Activated B cell treated with CpG ODN at 0.5 μM for 24 hours (primary cell): ENCODE data around the gene SIGLEC1. TPM values are rescaled to one million over a fixed set of nuclear protein-coding genes. Genes with fewer than 3 reads are reported as not detected.

Experiments used
- ATAC-seq: fragments of 200-7000 bp; cut with Tn5 transposase; one replicate; pipeline ENCODE4 v1.10.0; 2021; ENCODE audit warnings: low read depth, mild to moderate bottlenecking, moderate library complexity
- CTCF ChIA-PET: fragments of 350-600 bp; sonication (Branson Sonifier 250); formaldehyde crosslinking; loops from one replicate; lab custom pipeline; 2021; ENCODE audit warnings: antibody characterized with exemption; lab: Charles Lee
- POLR2A ChIA-PET: fragments of 350-600 bp; sonication (Branson Sonifier 250); formaldehyde crosslinking; loops from one replicate; lab custom pipeline; 2021; ENCODE audit warnings: antibody characterized with exemption; lab: Charles Lee
- DNase-seq: peaks from one replicate; pipeline ENCODE4 v3.0.0; 2022
- H3K27ac Mint-ChIP-seq: one replicate; pipeline ENCODE4 v1.8.0; 2020; ENCODE audit warnings: mixed read lengths
- H3K27me3 Mint-ChIP-seq: one replicate; pipeline ENCODE4 v1.8.0; 2021; ENCODE audit warnings: mixed read lengths
- H3K36me3 Mint-ChIP-seq: one replicate; pipeline ENCODE4 v1.8.0; 2021; ENCODE audit warnings: low read depth, mixed read lengths
- H3K4me1 Mint-ChIP-seq: one replicate; pipeline ENCODE4 v1.8.0; 2021; ENCODE audit warnings: mixed read lengths
- H3K4me3 Mint-ChIP-seq: one replicate; pipeline ENCODE4 v1.8.0; 2020; ENCODE audit warnings: mild to moderate bottlenecking, mixed read lengths
- H3K9me3 Mint-ChIP-seq: one replicate; pipeline ENCODE4 v1.8.0; 2020; ENCODE audit warnings: mixed read lengths
- intact Hi-C: fragments of 100-400 bp; cut with micrococcal nuclease; formaldehyde crosslinking; loops from one replicate; pipeline ENCODE4 v1.15.1; 2024
- total RNA-seq: library from RNA; stranded (reverse); gene quantifications from 2 replicates; pipeline ENCODE4 v1.2.3, GENCODE V29; 2022
- TF ChIP-seq, protein P1 (sequence below): fragments of 200-600 bp; IDR thresholded peaks from one replicate; pipeline ENCODE4 v1.8.0; 2022; ENCODE audit warnings: antibody characterized with exemption, mild to moderate bottlenecking

Gene SIGLEC1
- total RNA-seq, 1 donor from 2014 or later = not detected

DNA sequence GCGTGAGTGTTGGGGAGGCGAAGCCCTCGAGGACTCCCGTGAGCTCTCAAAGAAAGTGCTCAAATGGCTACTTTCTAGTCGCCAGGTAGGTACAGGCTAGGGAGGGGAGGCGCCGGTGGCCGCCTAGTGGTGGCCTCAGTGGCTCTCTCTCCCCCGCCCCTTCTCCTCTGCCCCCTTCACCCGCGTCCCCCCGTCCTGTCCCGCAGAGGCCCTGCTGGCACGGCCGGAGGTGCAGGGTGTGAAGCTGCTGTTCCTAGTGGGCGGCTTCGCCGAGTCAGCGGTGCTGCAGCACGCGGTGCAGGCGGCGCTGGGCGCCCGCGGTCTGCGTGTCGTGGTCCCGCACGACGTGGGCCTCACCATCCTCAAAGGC is 38.9 kb upstream of the SIGLEC1 start:
- ChIA-PET POLR2A (no interaction called here), CTCF (interaction anchor here (1.2 to 5.5 kb wide), 2 partner anchors 16 to 41 kb away, joined by 5 to 32 read pairs; partner anchors contain the start of gene ADISSP)
- DNase-seq (no peak), ATAC-seq (no peak)
- peaks cover 11% of the 10 kb centered on the region for H3K4me1 Mint-ChIP-seq
- TF ChIP-seq, protein P1, sequence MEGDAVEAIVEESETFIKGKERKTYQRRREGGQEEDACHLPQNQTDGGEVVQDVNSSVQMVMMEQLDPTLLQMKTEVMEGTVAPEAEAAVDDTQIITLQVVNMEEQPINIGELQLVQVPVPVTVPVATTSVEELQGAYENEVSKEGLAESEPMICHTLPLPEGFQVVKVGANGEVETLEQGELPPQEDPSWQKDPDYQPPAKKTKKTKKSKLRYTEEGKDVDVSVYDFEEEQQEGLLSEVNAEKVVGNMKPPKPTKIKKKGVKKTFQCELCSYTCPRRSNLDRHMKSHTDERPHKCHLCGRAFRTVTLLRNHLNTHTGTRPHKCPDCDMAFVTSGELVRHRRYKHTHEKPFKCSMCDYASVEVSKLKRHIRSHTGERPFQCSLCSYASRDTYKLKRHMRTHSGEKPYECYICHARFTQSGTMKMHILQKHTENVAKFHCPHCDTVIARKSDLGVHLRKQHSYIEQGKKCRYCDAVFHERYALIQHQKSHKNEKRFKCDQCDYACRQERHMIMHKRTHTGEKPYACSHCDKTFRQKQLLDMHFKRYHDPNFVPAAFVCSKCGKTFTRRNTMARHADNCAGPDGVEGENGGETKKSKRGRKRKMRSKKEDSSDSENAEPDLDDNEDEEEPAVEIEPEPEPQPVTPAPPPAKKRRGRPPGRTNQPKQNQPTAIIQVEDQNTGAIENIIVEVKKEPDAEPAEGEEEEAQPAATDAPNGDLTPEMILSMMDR = no peak
- no peaks in the 10 kb centered on the region for H3K9me3 Mint-ChIP-seq
- peaks cover 6% of the 10 kb centered on the region for H3K36me3 Mint-ChIP-seq
- H3K27ac Mint-ChIP-seq = no peak overlapping the region
- H3K4me3 Mint-ChIP-seq = no peak overlapping the region
- H3K27me3 Mint-ChIP-seq = no peaks in the 10 kb centered on the region
- intact Hi-C loops = no loop called here

DNA sequence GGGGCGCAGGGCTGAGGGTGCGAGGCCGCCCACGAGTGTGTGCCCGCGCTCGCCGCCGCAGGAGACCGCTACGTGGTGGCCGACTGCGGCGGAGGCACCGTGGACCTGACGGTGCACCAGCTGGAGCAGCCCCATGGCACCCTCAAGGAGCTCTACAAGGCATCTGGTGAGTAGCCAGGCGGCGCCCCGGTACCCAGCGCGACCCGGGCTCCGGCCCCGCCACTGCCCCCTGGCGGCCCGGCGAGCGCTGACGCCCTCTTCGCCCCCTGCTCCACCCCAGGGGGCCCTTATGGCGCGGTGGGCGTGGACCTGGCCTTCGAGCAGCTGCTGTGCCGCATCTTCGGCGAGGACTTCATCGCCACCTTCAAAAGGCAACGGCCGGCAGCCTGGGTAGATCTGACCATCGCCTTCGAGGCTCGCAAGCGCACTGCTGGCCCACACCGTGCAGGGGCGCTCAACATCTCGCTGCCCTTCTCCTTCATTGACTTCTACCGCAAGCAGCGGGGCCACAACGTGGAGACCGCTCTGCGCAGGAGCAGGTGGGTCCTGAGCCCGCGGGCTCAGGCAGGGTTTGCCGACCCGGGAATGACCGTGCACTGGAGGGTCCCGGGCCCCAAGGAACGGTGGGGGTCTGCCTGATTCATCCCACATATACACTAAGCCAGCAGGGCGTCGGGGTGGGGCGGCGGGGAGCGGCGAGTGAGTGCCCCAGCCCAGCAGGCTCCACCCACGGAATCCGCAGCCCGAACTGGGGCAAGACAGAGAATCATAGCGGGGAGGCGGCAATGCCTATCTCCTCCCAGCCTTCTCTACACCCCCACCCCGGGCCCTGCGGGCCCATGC is 37.5 kb upstream of the SIGLEC1 start:
- intact Hi-C loops = no loop called here
- DNase-seq (no peak), ATAC-seq (no peak)
- Mint-ChIP-seq H3K27ac (no peak overlapping the region), H3K4me3 (no peak overlapping the region), H3K4me1 (peaks cover 15% of the 10 kb centered on the region), H3K27me3 (peaks cover 10% of the 10 kb centered on the region), H3K36me3 (peaks cover 5% of the 10 kb centered on the region), H3K9me3 (no peaks in the 10 kb centered on the region)
- TF ChIP-seq, protein P1 = no peak
- POLR2A ChIA-PET = no interaction called here
- CTCF ChIA-PET = interaction anchor here (1.2 kb wide), 1 partner anchor 39 kb away, joined by 5 read pairs; no protein-coding TSS in a partner anchor

DNA sequence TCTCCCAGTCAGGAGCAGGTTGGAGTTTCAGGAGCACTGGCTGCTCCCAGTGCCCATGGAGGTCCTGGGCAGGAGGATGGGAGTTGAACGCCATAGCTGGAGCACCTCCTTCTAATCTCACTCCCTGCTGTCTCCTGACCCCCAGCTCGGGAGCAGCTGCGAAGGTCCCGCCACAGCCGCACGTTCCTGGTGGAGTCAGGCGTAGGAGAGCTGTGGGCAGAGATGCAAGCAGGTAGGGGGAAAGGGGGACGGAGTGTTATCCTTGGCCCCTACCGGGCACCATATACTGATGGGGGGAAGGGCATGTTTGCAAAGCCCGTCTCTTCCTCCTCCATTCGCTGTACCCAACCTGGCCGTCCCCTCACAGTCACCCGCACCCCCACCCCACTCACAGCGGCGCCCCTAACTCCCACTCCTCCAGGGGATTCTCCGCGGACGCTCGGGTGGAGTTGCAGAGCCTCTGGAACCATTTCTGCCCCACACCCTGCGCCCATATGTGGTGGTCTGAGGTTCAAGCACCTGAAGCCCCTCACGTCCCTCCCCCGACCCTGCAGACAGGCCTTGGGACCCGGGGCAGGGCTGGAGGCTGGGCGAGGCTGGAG is 36.8 kb upstream of the SIGLEC1 start:
- Mint-ChIP-seq H3K27ac (no peak overlapping the region), H3K27me3 (peaks cover 17% of the 10 kb centered on the region), H3K4me1 (peaks cover 21% of the 10 kb centered on the region), H3K36me3 (peaks cover 2% of the 10 kb centered on the region), H3K9me3 (no peaks in the 10 kb centered on the region), H3K4me3 (no peak overlapping the region)
- ChIA-PET CTCF (no interaction called here), POLR2A (no interaction called here)
- TF ChIP-seq, protein P1 = no peak
- intact Hi-C loops = no loop called here
- DNase-seq = no peak
- ATAC-seq = no peak

DNA sequence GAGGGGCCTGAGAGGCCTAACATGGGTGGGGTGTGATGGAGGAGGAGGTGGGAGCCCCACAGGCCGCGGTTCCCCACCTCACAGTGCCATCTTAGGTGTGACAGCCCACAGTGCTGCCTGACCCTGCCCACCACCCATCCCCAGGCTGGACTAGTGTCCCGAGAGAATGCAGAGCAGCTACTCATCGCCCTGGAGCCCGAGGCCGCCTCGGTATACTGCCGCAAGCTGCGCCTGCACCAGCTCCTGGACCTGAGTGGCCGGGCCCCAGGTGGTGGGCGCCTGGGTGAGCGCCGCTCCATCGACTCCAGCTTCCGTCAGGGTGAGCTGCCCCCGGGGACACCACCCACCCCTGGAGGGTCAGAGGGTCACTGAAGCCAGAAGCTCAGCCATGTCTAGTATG is 35.7 kb upstream of the SIGLEC1 start:
- CTCF ChIA-PET = no interaction called here
- intact Hi-C loops = no loop called here
- no peak for DNase-seq
- no peak overlapping the region for H3K4me3 Mint-ChIP-seq
- no peaks in the 10 kb centered on the region for H3K9me3 Mint-ChIP-seq
- H3K36me3 Mint-ChIP-seq = no peaks in the 10 kb centered on the region
- H3K4me1 Mint-ChIP-seq = peaks cover 22% of the 10 kb centered on the region
- H3K27me3 Mint-ChIP-seq = peaks cover 18% of the 10 kb centered on the region
- ATAC-seq = no peak
- TF ChIP-seq, protein P1 = no peak
- POLR2A ChIA-PET = interaction anchor here (0.6 kb wide), 1 partner anchor 31 kb away, joined by 3 read pairs; no protein-coding TSS in a partner anchor
- no peak overlapping the region for H3K27ac Mint-ChIP-seq

DNA sequence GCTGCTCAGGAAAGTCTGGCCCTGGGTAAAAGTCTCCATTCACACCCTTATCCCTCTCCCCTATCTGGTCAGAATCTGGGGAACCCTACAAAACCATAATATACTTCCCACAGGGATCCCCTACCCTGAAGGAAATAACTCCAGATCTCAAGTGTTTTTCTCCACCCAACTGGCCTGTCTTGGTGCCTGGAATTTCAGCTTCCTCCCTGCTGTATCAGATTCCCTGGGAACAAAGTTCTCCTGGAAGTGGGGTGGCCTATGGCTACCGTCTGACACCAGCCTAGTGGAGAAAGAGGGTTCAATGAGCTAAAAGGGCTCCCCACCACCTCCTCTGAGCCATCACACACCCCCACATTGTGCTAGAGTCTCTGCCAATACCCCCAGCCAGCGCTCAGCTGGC is 35.1 kb upstream of the SIGLEC1 start:
- intact Hi-C loops = no loop called here
- TF ChIP-seq, protein P1 = no peak
- Mint-ChIP-seq H3K9me3 (no peaks in the 10 kb centered on the region), H3K4me1 (peaks cover 20% of the 10 kb centered on the region), H3K27ac (no peak overlapping the region), H3K27me3 (peaks cover 18% of the 10 kb centered on the region), H3K4me3 (no peak overlapping the region), H3K36me3 (no peaks in the 10 kb centered on the region)
- ATAC-seq (no peak), DNase-seq (no peak)
- CTCF ChIA-PET = no interaction called here
- POLR2A ChIA-PET = interaction anchor here (0.6 kb wide), 1 partner anchor 32 kb away, joined by 3 read pairs; no protein-coding TSS in a partner anchor
